HEK293 (cell line): ENCODE data around the gene WWOX.

Experiments
- CTCF ChIA-PET: fragments of 350-600 bp; formaldehyde crosslinking; extraction: SDS; loops from one replicate; lab custom pipeline; 2021; ENCODE audit warnings: antibody characterized with exemption; lab: Yijun Ruan, JAX
- POLR2A ChIA-PET: fragments of 300-600 bp; formaldehyde crosslinking; extraction: SDS; loops from one replicate; lab custom pipeline; 2020; ENCODE audit warnings: antibody characterized with exemption, inconsistent platforms; lab: Yijun Ruan, JAX
- H3K27ac ChIP-seq: fragments of 200-500 bp; sonication (Bioruptor generic); 2 replicates; pipeline ENCODE4 v1.5.1; 2014; ENCODE audit warnings: low read depth, low read length, control low read depth, inconsistent platforms; ENCODE audit errors: extremely low read depth
- H3K36me3 ChIP-seq, 2 experiments: fragments of 200-500 bp in 1 of 2; sonication (Bioruptor generic) in 1 of 2; 1 replicate in 1 of 2; 2 replicates in 1 of 2; pipeline ENCODE4 v1.5.1; 2014 to 2017; ENCODE audit warnings: inconsistent platforms in 2 of 2, low read length in 2 of 2; ENCODE audit not compliant: control insufficient read depth in 2 of 2, insufficient read depth in 1 of 2
- H3K4me1 ChIP-seq: fragments of 200-500 bp; sonication (Bioruptor generic); 2 replicates; pipeline ENCODE4 v1.5.1; 2014; ENCODE audit warnings: mild to moderate bottlenecking, low read length, inconsistent platforms; ENCODE audit not compliant: control insufficient read depth, insufficient read depth
- H3K4me3 ChIP-seq: 2 replicates; pipeline ENCODE4 v1.5.1; 2011; ENCODE audit warnings: low read depth, mild to moderate bottlenecking, control low read depth, low read length, moderate library complexity
- H3K9me3 ChIP-seq: fragments of 200-500 bp; sonication (Bioruptor generic); 2 replicates; pipeline ENCODE4 v1.5.1; 2014; ENCODE audit warnings: low read depth, low read length, inconsistent platforms; ENCODE audit not compliant: control insufficient read depth, insufficient read depth
- GLI4 ChIP-seq: fragments of 450-650 bp; formaldehyde crosslinking; IDR thresholded peaks from 2 replicates; pipeline ENCODE4 v1.5.1; 2016; ENCODE audit warnings: missing biosample characterization, missing genetic modification characterization
- SCRT2 ChIP-seq: fragments of 450-650 bp; formaldehyde crosslinking; IDR thresholded peaks from 2 replicates; pipeline ENCODE4 v1.5.1; 2016; ENCODE audit warnings: missing biosample characterization, missing genetic modification characterization
- TCF7L2 ChIP-seq: IDR thresholded peaks from 2 replicates; pipeline ENCODE4 v1.6.1; 2011; ENCODE audit warnings: low read depth, mild to moderate bottlenecking, inconsistent platforms, low read length, moderate library complexity, borderline replicate concordance
- ZFP37 ChIP-seq: fragments of 450-650 bp; formaldehyde crosslinking; IDR thresholded peaks from 2 replicates; pipeline ENCODE4 v1.5.1; 2016; ENCODE audit warnings: missing biosample characterization, missing genetic modification characterization
- ZNF112 ChIP-seq: fragments of 450-650 bp; formaldehyde crosslinking; IDR thresholded peaks from 2 replicates; pipeline ENCODE4 v1.5.0; 2017; ENCODE audit warnings: missing biosample characterization, missing genetic modification characterization
- ZNF114 ChIP-seq: fragments of 450-650 bp; formaldehyde crosslinking; IDR thresholded peaks from 2 replicates; pipeline ENCODE4 v1.5.0; 2017; ENCODE audit warnings: missing biosample characterization, missing genetic modification characterization
- ZNF133 ChIP-seq: fragments of 450-650 bp; formaldehyde crosslinking; IDR thresholded peaks from 2 replicates; pipeline ENCODE4 v1.5.1; 2016; ENCODE audit warnings: missing biosample characterization, missing genetic modification characterization
- ZNF169 ChIP-seq: fragments of 450-650 bp; formaldehyde crosslinking; IDR thresholded peaks from 2 replicates; pipeline ENCODE4 v1.5.1; 2016; ENCODE audit warnings: missing biosample characterization, missing genetic modification characterization
- ZNF184 ChIP-seq: fragments of 450-650 bp; IDR thresholded peaks from 2 replicates; pipeline ENCODE4 v1.5.1; 2018; ENCODE audit warnings: missing biosample characterization, mild to moderate bottlenecking, missing genetic modification characterization
- ZNF19 ChIP-seq: fragments of 450-650 bp; formaldehyde crosslinking; IDR thresholded peaks from 2 replicates; pipeline ENCODE4; 2016; ENCODE audit warnings: missing biosample characterization, missing genetic modification characterization, low read depth
- ZNF24 ChIP-seq: fragments of 450-650 bp; formaldehyde crosslinking; IDR thresholded peaks from 2 replicates; pipeline ENCODE4 v1.5.1; 2016; ENCODE audit warnings: missing biosample characterization, missing genetic modification characterization
- ZNF404 ChIP-seq: fragments of 450-650 bp; formaldehyde crosslinking; IDR thresholded peaks from 2 replicates; pipeline ENCODE4 v1.5.1; 2017; ENCODE audit warnings: missing biosample characterization, missing genetic modification characterization
- ZNF48 ChIP-seq: fragments of 450-650 bp; formaldehyde crosslinking; IDR thresholded peaks from 2 replicates; pipeline ENCODE4 v1.5.1; 2016; ENCODE audit warnings: missing biosample characterization, missing genetic modification characterization
- ZNF624 ChIP-seq: fragments of 450-650 bp; formaldehyde crosslinking; IDR thresholded peaks from 2 replicates; pipeline ENCODE4 v1.5.1; 2017; ENCODE audit warnings: missing biosample characterization, missing genetic modification characterization
- ZNF768 ChIP-seq: fragments of 450-650 bp; formaldehyde crosslinking; IDR thresholded peaks from 2 replicates; pipeline ENCODE4 v1.5.1; 2018; ENCODE audit warnings: missing biosample characterization, mild to moderate bottlenecking, missing genetic modification characterization
- ZNF776 ChIP-seq: fragments of 450-650 bp; formaldehyde crosslinking; IDR thresholded peaks from 2 replicates; pipeline ENCODE4 v1.5.0; 2017; ENCODE audit warnings: missing biosample characterization, missing genetic modification characterization, borderline replicate concordance
- ZSCAN30 ChIP-seq: fragments of 450-650 bp; IDR thresholded peaks from 2 replicates; pipeline ENCODE4 v1.5.1; 2018; ENCODE audit warnings: missing biosample characterization, mild to moderate bottlenecking, missing genetic modification characterization, moderate library complexity
- TF ChIP-seq, protein P1 (sequence below): sonication (generic); formaldehyde crosslinking; IDR thresholded peaks from 2 replicates; pipeline ENCODE4 v1.8.1; 2022; ENCODE audit warnings: mild to moderate bottlenecking, moderate library complexity, missing genetic modification reagents
- TF ChIP-seq, protein P2 (sequence below): fragments of 450-650 bp; formaldehyde crosslinking; IDR thresholded peaks from 2 replicates; pipeline ENCODE4 v1.5.1; 2016; ENCODE audit warnings: missing biosample characterization, missing genetic modification characterization
- TF ChIP-seq, protein P3 (sequence below): fragments of 450-650 bp; formaldehyde crosslinking; IDR thresholded peaks from 2 replicates; pipeline ENCODE4; 2016; ENCODE audit warnings: missing biosample characterization, missing genetic modification characterization
- TF ChIP-seq, protein P4 (sequence below): fragments of 450-650 bp; formaldehyde crosslinking; IDR thresholded peaks from 2 replicates; pipeline ENCODE4 v1.5.1; 2016; ENCODE audit warnings: missing biosample characterization, missing genetic modification characterization, borderline replicate concordance

Gene WWOX

DNA sequence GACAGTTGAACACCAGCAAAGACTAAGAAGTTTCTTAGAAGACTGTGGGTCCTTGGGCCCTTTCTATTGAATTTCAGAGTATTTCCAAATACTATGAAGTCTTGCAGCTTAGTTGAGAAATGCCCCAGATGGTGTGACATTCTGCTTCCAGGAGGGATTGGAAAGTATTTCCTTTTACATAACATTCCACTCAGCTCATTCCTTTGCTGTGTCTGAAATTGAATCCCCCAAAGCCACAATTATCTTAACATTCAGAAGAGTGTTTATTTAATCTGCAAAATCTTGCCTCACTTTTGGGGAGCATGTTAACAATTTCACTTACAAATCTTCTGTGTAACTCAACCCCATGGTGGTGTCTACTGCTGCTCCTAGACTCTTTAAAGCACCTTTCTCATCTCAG, 307.7 kb downstream of the WWOX start:
- H3K4me1 ChIP-seq = no peaks in the 10 kb centered on the region
- CTCF ChIA-PET = no interaction called here
- no peaks in the 10 kb centered on the region for H3K9me3 ChIP-seq
- no peaks in the 10 kb centered on the region for H3K36me3 ChIP-seq
- H3K4me3 ChIP-seq = no peak overlapping the region
- no peak overlapping the region for H3K27ac ChIP-seq
- POLR2A ChIA-PET = no interaction called here
- TF ChIP-seq ZNF768 (tag by site-specific recombination) = no peak
- no peak for TF ChIP-seq ZNF624 (tag by site-specific recombination)

DNA sequence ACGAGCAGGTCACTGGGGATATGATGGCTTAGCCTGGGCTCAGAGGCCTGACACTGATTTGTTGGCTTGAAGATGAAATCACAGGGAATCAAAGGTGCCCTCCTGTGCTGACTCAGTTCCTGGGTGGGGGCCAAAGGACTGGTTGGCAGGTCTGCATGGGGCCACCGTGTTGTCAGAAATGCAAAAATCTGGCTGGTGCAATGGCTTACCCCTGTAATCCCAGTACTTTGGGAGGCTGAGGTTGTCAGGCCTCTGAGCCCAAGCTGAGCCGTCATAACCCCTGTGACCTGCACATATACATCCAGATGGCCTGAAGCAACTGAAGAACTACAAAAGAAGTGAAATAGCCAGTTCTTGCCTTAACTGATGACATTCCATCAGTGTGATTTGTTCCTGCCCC, 314.2 kb downstream of the WWOX start:
- TF ChIP-seq, protein P1, sequence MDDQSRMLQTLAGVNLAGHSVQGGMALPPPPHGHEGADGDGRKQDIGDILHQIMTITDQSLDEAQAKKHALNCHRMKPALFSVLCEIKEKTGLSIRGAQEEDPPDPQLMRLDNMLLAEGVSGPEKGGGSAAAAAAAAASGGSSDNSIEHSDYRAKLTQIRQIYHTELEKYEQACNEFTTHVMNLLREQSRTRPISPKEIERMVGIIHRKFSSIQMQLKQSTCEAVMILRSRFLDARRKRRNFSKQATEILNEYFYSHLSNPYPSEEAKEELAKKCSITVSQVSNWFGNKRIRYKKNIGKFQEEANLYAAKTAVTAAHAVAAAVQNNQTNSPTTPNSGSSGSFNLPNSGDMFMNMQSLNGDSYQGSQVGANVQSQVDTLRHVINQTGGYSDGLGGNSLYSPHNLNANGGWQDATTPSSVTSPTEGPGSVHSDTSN (CRISPR knock-in tag) = no peak
- TF ChIP-seq ZNF114 (tag by site-specific recombination) (no peak), SCRT2 (tag by site-specific recombination) (no peak), ZNF48 (no peak), ZFP37 (no peak), TCF7L2 (no peak), ZNF24 (tag by site-specific recombination) (no peak), ZNF19 (tag by site-specific recombination) (no peak), ZNF776 (no peak), ZNF112 (tag by site-specific recombination) (no peak), ZNF133 (tag by site-specific recombination) (no peak), GLI4 (tag by site-specific recombination) (no peak), ZNF184 (tag by site-specific recombination) (no peak), ZSCAN30 (tag by site-specific recombination) (no peak), ZNF404 (no peak), ZNF169 (tag by site-specific recombination) (no peak)
- TF ChIP-seq, protein P2, sequence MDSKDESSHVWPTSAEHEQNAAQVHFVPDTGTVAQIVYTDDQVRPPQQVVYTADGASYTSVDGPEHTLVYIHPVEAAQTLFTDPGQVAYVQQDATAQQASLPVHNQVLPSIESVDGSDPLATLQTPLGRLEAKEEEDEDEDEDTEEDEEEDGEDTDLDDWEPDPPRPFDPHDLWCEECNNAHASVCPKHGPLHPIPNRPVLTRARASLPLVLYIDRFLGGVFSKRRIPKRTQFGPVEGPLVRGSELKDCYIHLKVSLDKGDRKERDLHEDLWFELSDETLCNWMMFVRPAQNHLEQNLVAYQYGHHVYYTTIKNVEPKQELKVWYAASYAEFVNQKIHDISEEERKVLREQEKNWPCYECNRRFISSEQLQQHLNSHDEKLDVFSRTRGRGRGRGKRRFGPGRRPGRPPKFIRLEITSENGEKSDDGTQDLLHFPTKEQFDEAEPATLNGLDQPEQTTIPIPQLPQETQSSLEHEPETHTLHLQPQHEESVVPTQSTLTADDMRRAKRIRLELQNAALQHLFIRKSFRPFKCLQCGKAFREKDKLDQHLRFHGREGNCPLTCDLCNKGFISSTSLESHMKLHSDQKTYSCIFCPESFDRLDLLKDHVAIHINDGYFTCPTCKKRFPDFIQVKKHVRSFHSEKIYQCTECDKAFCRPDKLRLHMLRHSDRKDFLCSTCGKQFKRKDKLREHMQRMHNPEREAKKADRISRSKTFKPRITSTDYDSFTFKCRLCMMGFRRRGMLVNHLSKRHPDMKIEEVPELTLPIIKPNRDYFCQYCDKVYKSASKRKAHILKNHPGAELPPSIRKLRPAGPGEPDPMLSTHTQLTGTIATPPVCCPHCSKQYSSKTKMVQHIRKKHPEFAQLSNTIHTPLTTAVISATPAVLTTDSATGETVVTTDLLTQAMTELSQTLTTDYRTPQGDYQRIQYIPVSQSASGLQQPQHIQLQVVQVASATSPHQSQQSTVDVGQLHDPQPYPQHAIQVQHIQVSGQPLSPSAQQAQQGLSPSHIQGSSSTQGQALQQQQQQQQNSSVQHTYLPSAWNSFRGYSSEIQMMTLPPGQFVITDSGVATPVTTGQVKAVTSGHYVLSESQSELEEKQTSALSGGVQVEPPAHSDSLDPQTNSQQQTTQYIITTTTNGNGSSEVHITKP = no peak
- TF ChIP-seq, protein P3, sequence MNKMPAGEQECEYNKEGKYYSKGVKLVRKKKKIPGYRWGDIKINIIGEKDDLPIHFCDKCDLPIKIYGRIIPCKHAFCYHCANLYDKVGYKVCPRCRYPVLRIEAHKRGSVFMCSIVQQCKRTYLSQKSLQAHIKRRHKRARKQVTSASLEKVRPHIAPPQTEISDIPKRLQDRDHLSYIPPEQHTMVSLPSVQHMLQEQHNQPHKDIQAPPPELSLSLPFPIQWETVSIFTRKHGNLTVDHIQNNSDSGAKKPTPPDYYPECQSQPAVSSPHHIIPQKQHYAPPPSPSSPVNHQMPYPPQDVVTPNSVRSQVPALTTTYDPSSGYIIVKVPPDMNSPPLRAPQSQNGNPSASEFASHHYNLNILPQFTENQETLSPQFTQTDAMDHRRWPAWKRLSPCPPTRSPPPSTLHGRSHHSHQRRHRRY (tag by site-specific recombination) = no peak
- TF ChIP-seq, protein P4, sequence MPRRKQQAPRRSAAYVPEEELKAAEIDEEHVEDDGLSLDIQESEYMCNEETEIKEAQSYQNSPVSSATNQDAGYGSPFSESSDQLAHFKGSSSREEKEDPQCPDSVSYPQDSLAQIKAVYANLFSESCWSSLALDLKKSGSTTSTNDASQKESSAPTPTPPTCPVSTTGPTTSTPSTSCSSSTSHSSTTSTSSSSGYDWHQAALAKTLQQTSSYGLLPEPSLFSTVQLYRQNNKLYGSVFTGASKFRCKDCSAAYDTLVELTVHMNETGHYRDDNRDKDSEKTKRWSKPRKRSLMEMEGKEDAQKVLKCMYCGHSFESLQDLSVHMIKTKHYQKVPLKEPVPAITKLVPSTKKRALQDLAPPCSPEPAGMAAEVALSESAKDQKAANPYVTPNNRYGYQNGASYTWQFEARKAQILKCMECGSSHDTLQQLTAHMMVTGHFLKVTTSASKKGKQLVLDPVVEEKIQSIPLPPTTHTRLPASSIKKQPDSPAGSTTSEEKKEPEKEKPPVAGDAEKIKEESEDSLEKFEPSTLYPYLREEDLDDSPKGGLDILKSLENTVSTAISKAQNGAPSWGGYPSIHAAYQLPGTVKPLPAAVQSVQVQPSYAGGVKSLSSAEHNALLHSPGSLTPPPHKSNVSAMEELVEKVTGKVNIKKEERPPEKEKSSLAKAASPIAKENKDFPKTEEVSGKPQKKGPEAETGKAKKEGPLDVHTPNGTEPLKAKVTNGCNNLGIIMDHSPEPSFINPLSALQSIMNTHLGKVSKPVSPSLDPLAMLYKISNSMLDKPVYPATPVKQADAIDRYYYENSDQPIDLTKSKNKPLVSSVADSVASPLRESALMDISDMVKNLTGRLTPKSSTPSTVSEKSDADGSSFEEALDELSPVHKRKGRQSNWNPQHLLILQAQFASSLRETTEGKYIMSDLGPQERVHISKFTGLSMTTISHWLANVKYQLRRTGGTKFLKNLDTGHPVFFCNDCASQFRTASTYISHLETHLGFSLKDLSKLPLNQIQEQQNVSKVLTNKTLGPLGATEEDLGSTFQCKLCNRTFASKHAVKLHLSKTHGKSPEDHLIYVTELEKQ (tag by site-specific recombination) = no peak
- TF ChIP-seq, all 188 proteins: peak for 0
- ChIA-PET CTCF (no interaction called here), POLR2A (no interaction called here)
- H3K27ac ChIP-seq = no peak overlapping the region
- no peak overlapping the region for H3K4me3 ChIP-seq
- H3K4me1 ChIP-seq = no peaks in the 10 kb centered on the region
- H3K9me3 ChIP-seq = no peaks in the 10 kb centered on the region
- no peaks in the 10 kb centered on the region for H3K36me3 ChIP-seq
